ENCODE results near the gene COL5A1.

The COL5A1 gene

GRCh38 chr9:134651226-134651905, 9.8 kb downstream of the COL5A1 start:
- no peak overlapping the region for H3K4me3 ChIP-seq (ENCODE audit: control insufficient read depth, low read depth, low read length)
- TF ChIP-seq, protein P1, sequence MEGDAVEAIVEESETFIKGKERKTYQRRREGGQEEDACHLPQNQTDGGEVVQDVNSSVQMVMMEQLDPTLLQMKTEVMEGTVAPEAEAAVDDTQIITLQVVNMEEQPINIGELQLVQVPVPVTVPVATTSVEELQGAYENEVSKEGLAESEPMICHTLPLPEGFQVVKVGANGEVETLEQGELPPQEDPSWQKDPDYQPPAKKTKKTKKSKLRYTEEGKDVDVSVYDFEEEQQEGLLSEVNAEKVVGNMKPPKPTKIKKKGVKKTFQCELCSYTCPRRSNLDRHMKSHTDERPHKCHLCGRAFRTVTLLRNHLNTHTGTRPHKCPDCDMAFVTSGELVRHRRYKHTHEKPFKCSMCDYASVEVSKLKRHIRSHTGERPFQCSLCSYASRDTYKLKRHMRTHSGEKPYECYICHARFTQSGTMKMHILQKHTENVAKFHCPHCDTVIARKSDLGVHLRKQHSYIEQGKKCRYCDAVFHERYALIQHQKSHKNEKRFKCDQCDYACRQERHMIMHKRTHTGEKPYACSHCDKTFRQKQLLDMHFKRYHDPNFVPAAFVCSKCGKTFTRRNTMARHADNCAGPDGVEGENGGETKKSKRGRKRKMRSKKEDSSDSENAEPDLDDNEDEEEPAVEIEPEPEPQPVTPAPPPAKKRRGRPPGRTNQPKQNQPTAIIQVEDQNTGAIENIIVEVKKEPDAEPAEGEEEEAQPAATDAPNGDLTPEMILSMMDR (IDR thresholded peaks at IDR 0.05; ENCODE audit: control insufficient read depth, insufficient read depth, low read depth, low read length, missing control alignments) = no peak
- DNase-seq (ENCODE audit: low read depth) = no peak

DNA sequence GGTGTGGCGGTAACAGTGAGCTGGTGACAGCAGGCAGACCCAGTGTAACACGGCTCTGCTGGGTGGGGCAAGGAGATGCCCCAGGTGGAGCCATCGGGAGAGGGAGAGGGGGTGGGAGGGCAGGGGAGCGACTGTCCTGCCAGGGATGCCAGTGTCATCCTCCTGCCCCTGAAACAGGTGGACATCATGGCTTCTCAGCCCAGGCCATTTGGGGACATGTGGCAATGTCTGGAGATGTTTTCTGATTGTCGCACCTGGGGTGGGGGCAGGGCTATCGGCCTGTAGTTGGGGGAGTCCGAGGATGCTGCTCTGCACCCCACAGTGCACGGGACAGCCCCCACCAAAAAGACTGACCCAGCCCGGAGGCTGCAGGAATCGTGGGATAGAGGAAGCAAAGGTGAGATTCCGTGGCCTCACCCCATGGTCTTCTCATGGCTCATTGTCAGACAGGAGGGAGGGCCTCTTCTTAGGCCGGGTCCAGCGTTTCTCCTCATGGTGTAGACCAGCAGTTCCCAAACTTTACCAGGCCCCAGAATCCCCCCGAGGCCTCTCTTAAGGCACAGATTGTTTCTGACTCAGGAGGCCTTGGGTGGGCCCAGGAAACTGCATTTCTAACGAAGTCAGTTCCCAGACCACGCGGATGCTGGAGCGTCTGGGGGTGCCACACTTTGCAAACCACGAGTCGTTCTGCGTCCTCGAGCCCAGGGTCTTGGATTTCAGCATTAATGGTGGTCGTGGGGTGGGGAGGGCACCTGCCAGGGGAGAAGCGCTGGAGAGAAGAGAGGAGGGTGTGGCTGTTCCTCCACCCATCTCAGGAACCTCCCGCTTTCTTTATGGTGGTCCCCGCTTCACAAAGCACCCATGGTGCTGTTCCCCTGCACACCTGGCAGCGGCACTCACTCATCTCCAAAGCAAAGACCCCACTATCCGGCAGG, 11.0 kb downstream of the COL5A1 start:
- TF ChIP-seq, protein P1 (IDR thresholded peaks at IDR 0.05; ENCODE audit: control insufficient read depth, insufficient read depth, low read depth, low read length, missing control alignments) = no peak
- no peak overlapping the region for H3K4me3 ChIP-seq (ENCODE audit: control insufficient read depth, low read depth, low read length)
- DNase-seq (ENCODE audit: low read depth) = no peak

GRCh38 chr9:134653259-134654009, 11.8 kb downstream of the COL5A1 start:
- no peak overlapping the region for H3K4me3 ChIP-seq (ENCODE audit: control insufficient read depth, low read depth, low read length)
- TF ChIP-seq, protein P1 (IDR thresholded peaks at IDR 0.05; ENCODE audit: control insufficient read depth, insufficient read depth, low read depth, low read length, missing control alignments) = no peak
- DNase-seq (ENCODE audit: low read depth) = no peak

DNA sequence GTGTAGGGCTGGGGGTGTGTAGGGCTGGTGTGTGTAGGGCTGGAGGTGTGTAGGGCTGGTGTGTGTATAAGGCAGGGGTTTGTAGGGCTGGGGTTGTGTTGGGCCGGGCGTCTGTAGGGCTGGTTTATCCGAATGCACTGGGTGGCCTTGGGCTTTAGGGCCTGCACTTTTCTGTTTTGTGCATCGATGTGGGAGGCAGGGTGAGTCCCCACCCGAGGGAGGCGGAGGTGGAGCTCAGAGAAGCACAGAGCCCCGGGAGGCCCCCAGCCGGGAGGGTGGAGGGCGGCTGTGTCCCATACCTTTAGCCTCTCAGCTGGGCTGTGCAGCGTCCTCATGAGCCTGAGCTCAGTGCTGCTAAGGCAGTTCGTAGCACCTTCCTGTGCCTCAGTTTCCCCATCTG, 13.5 kb downstream of the COL5A1 start:
- no peak overlapping the region for H3K4me3 ChIP-seq (ENCODE audit: control insufficient read depth, low read depth, low read length)
- TF ChIP-seq, protein P1 (IDR thresholded peaks at IDR 0.05; ENCODE audit: control insufficient read depth, insufficient read depth, low read depth, low read length, missing control alignments) = no peak
- DNase-seq (ENCODE audit: low read depth) = no peak

DNA sequence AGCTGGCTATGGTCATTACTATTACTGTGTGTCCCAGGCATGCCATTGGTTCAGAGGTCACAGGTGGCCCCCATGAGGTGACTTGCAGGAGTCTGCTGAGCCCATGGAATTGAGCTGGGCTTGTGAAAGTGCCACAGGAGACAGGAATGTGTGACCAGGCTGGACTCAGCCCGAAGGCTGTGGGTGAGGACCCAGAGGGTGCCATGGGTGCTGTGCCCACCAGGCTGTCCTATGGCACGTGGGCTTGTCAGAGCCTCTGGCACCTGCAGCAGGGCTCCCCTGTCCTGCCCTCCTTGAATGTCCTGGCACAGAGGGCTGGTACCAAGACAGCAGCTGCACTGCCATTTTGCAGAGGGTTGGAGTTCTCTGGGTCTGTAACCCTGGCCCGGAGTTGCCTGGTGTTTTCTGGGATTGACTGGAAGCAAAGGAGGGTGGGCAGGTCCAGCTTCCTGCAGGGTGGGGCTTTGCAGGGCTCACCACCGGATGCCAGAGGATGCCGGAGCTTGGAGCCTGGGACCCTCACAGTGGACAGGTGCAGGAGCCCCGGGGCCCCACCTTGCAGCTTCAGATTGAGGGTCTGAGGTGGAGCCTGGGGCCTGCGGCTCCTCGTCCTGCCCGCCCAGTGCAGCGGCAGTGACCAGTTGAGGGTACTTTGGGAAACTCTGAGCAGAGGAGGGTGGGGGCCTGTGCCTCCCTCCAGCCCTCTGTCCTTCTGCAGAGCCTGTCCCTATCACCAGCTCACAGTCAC, 14.2 kb downstream of the COL5A1 start:
- no peak overlapping the region for H3K4me3 ChIP-seq (ENCODE audit: control insufficient read depth, low read depth, low read length)
- TF ChIP-seq, protein P1 (IDR thresholded peaks at IDR 0.05; ENCODE audit: control insufficient read depth, insufficient read depth, low read depth, low read length, missing control alignments) = no peak
- DNase-seq (ENCODE audit: low read depth) = no peak
